C4-2B (cell line): ENCODE results near the gene RASD2.

Experiments used
- CTCF ChIP-seq: fragments of 450-650 bp; conservative IDR thresholded peaks from 2 replicates; pipeline ENCODE4 v1.5.1; 2017; ENCODE audit warnings: mild to moderate bottlenecking
- ZFX ChIP-seq: fragments of 450-650 bp; IDR thresholded peaks from 2 replicates; pipeline ENCODE4 v1.6.1; 2017

- TF ChIP-seq CTCF (no peak), ZFX (no peak)
Observed at GRCh38 chr22:35537232-35537631, 3.4 kb upstream of the RASD2 start.
